COLO668 (cell line): ENCODE results near the gene ADORA2B.
"Not testable (repeated sequence)": the region's sequence is repeated elsewhere in the genome, so short reads cannot be mapped to it uniquely, and the experiment has no call there.

ENCODE experiments used
- DNase-seq: peaks from one replicate; lab custom pipeline; 2025; ENCODE audit not compliant: unreplicated experiment; lab: John Stamatoyannopoulos, UW

ADORA2B gene

GRCh38 chr17:15944759-15945526, at the start of gene ADORA2B:
Gene ADORA2B, plus strand, starts transcription at chr17:15945130. Its CDS starts 119 bp downstream, at chr17:15945249.
- peak; percentile 37 for DNase-seq

- no peak for DNase-seq
These were observed 48.7 kb upstream of the ADORA2B start for GRCh38 chr17:15896277-15896676.

- DNase-seq = no peak
These were observed 48.1 kb upstream of the ADORA2B start for GRCh38 chr17:15896834-15897233.

GRCh38 chr17:15899596-15899995, 45.3 kb upstream of the ADORA2B start:
- DNase-seq = not testable (repeated sequence)

GRCh38 chr17:15900871-15901270, 44.1 kb upstream of the ADORA2B start:
- peak; percentile 65 for DNase-seq

- not testable (repeated sequence) for DNase-seq
These were observed 39.7 kb upstream of the ADORA2B start for GRCh38 chr17:15905236-15905635.

GRCh38 chr17:15907290-15907689, 37.6 kb upstream of the ADORA2B start:
- DNase-seq = no peak

- DNase-seq = no peak
These were observed 36.6 kb upstream of the ADORA2B start for GRCh38 chr17:15908378-15908777.

GRCh38 chr17:15909481-15909991, 35.4 kb upstream of the ADORA2B start:
- no peak for DNase-seq

- DNase-seq = no peak
These were observed 34.1 kb upstream of the ADORA2B start for GRCh38 chr17:15910791-15911190.

GRCh38 chr17:15911701-15912100, 33.2 kb upstream of the ADORA2B start:
- DNase-seq = not testable (repeated sequence)

GRCh38 chr17:15912416-15912955, 32.4 kb upstream of the ADORA2B start:
- DNase-seq = no peak

- no peak for DNase-seq
These were observed 31.1 kb upstream of the ADORA2B start for GRCh38 chr17:15913826-15914225.

- no peak for DNase-seq
These were observed 30.3 kb upstream of the ADORA2B start for GRCh38 chr17:15914400-15915170.

GRCh38 chr17:15915961-15916360, 29.0 kb upstream of the ADORA2B start:
- no peak for DNase-seq

GRCh38 chr17:15917021-15917437, 27.9 kb upstream of the ADORA2B start:
- no peak for DNase-seq

- no peak for DNase-seq
These were observed 27.4 kb upstream of the ADORA2B start for GRCh38 chr17:15917438-15918027.

- DNase-seq = no peak
These were observed 26.7 kb upstream of the ADORA2B start for GRCh38 chr17:15918261-15918660.

- DNase-seq = no peak
These were observed 26.2 kb upstream of the ADORA2B start for GRCh38 chr17:15918661-15919259.

GRCh38 chr17:15919466-15919865, 25.5 kb upstream of the ADORA2B start:
- no peak for DNase-seq

- peak; percentile 51 for DNase-seq
These were observed 24.1 kb upstream of the ADORA2B start for GRCh38 chr17:15920758-15921239.
